Measurements from ENCODE around the gene UNC5A.
A peak's percentile ranks its signal among the peaks of the same experiment; 100 is the strongest.

Gene UNC5A

DNA sequence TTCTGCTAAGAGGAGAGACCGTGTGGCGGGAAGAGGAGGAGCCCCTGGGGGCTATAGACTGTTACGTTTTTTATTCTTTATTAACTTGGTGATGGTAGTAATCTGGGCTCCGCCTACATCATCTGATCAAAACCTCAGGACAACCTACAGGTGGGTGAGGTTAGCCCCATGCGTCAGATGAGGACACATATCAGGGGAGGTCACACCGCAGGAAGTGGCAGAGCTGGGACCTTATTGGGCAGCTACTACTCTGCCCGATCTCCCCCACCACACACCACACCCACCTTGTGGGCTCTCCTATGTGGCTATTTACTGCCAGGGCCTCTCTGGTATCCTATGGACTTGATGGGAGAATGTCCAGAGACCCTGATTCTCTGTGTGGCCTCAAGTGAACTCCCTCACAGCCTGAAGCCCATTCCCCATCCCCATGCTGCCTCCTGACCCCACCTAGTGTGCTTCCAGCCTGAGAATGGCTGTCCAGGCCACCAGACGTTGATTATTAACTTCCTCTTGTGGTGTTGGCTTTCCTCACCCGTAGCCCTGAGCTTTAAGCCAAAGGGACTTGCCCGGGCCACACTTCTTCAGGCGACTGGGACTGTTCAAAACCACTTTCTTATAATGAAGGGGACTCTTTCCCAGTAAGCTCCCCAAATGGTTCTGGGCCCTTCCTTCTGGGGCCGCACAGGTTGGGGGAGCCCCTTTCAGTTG lies 8.2 kb downstream of the UNC5A start:
- FAIRE-seq = no peak

GRCh38 chr5:176819476-176819875 lies 9.1 kb downstream of the UNC5A start:
- FAIRE-seq = peak; percentile 16
- no peak for DNase-seq (ENCODE audit: insufficient read length, low spot score)

More for the DNA sequence above, 8.2 kb downstream of the UNC5A start:
- DNase-seq (ENCODE audit: insufficient read length, low spot score) = no peak

DNA sequence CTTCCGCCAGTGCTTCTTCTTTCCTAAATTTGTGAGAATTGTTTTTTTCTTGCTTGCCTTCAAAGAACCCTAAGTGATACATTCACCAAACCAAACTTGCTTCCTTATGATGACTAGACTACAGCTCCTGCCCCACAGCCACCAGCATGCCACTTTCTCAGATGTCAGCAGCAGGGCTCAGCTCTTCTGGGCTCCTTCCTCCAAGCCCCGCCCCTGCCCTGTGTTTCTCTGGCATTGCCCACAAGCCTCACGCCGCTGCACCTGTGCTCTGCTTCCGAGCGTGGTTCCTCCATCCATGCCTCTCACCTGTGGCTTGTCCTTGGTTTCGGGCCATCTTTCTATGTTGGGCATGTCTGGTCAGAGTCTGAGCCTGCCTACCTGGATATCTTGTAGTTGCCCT lies 10.6 kb downstream of the UNC5A start:
- no peak for DNase-seq (ENCODE audit: insufficient read length, low spot score)
- no peak for FAIRE-seq

GRCh38 chr5:176821441-176821840 lies 11.1 kb downstream of the UNC5A start:
- no peak for DNase-seq (ENCODE audit: insufficient read length, low spot score)
- no peak for FAIRE-seq

GRCh38 chr5:176822041-176822792 lies 11.9 kb downstream of the UNC5A start:
- FAIRE-seq (peak; percentile 69), DNase-seq (ENCODE audit: insufficient read length, low spot score) (no peak)

GRCh38 chr5:176822793-176823481 lies 12.6 kb downstream of the UNC5A start:
- DNase-seq (ENCODE audit: insufficient read length, low spot score) = no peak
- FAIRE-seq = no peak

DNA sequence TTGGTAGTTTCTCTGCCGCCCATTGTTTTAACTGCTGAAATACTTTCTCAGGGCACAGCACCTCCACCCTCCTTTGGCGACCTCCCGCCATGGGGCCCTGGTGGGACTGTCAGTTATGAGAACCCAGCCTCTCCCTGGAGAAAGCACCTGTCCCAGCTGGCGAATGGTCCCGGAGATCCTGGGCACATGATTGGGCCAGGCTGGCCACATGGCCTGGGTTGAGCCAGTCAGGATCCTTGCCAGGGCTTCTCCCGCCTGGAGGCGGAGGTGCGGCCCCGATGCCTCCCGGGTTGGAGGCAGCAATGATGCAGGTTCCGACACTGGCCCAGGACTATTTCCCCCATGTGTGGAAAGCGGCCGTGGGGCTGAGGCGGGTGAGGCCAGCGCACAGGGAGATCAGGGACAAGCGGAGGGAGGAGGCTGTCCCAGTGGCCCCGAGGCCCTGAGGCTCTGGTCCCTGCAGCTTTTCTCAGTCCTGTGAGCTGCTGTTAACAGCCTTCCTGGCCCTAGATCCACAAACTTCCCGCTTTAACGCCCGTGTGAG lies 13.6 kb downstream of the UNC5A start:
- DNase-seq (ENCODE audit: insufficient read length, low spot score) (no peak), FAIRE-seq (no peak)

GRCh38 chr5:176824604-176825003 lies 14.2 kb downstream of the UNC5A start:
- FAIRE-seq (no peak), DNase-seq (ENCODE audit: insufficient read length, low spot score) (no peak)

DNA sequence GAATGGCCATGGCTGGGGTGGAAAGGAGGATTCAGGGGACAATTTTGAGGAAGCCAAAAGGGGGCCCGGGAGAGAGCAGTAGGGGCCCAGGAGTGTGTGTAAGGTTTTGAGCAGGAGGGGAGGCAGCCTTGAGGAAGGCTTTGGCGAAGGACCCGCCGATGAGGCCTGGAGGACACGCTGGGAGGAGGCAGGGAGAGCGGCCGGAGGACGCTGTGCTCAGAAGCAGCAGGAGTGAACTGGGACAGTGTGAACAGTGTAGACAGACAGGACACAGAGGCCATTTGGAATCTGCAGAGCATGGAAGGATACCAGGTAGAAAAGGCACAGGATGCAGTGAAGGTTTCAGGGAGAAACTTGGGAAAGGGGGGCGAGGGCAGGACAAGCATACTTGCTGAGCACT lies 14.9 kb downstream of the UNC5A start:
- no peak for FAIRE-seq

DNA sequence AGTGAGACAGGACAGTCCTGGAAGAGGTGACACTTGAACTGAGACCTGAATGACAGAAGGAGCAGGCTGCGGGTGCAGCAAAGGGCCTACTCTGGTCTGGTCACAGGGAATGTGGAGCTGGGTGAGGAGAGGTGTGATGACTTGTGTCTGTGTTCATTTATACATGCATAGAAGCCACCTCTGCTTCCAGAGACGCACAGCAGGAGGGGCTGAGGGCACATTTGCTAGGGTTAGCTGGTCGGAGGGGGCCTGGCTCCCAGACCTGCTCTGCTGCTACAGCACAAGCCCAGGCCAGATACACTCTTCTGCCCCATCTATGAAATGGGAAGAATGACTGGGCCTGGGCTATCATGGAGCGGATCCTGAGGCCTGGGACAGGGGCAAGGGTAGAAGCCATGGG lies 15.6 kb downstream of the UNC5A start:
- FAIRE-seq (no peak), DNase-seq (ENCODE audit: insufficient read length, low spot score) (no peak)

More for the DNA sequence above, 14.9 kb downstream of the UNC5A start:
- DNase-seq (ENCODE audit: insufficient read length, low spot score) = no peak

DNA sequence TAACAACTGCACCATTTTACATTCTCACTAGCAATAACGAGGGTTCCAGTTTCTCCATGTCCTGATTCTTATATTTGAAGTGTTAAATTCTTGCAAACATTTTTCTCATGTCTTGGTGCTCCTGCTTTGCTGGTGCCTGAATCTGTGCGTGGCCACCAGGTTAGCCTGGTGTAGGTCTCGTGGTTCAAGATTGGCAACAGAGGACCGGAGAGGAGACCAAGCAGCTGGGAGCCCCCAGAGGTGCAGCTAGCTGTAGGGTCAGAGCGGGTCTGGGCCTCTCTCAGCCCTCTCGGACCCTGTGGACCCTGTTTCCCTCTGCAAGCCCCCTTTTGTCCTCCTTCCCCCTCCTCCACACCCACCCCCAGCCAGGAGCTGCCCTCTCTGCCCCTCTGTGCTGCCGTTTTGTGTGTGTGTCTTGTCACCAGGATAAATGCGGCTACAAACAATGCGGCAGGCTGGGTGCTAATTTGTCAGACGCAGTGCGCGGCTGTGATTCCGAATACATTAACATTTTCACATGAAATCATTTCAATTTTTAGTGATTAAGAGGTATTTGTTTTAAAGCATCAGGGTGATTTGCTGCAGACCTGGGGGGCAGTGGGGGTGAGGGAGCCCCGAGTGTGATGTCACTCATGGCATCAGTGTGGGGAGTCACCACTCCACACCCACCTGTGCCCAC lies 17.5 kb downstream of the UNC5A start:
- FAIRE-seq (no peak), DNase-seq (ENCODE audit: insufficient read length, low spot score) (no peak)

- FAIRE-seq (no peak), DNase-seq (ENCODE audit: insufficient read length, low spot score) (no peak)
These were observed 19.0 kb downstream of the UNC5A start for GRCh38 chr5:176829320-176829719.

GRCh38 chr5:176830422-176830994 lies 20.1 kb downstream of the UNC5A start:
- FAIRE-seq = peak; percentile 57
- no peak for DNase-seq (ENCODE audit: insufficient read length, low spot score)

GRCh38 chr5:176830995-176831423 lies 20.6 kb downstream of the UNC5A start:
- no peak for FAIRE-seq

DNA sequence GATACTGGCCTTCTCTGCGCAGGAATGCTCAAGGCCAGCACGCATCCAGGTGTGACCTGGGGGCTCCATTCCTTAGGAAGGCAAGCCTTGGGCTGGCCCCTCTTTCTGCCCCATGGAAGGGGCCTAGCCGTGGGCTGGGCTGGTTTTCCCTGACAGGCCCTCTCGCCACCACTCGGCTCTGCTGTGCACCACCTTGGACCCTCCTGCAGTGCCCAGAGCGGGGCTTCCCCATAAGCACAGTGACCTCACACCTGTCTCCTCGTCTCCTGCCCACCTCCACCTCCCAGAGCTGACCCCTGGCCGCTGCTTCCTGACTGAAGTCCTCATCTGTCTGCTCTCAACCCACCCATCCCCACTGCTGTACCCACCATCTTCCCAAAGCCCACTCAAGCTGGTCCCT lies 21.1 kb downstream of the UNC5A start:
- no peak for FAIRE-seq
- DNase-seq (ENCODE audit: insufficient read length, low spot score) = no peak

More at GRCh38 chr5:176830995-176831423, 20.6 kb downstream of the UNC5A start:
- no peak for DNase-seq (ENCODE audit: insufficient read length, low spot score)

GRCh38 chr5:176832162-176832561 lies 21.8 kb downstream of the UNC5A start:
- FAIRE-seq (no peak), DNase-seq (ENCODE audit: insufficient read length, low spot score) (no peak)

GRCh38 chr5:176833286-176833685 lies 22.9 kb downstream of the UNC5A start:
- FAIRE-seq (no peak), DNase-seq (ENCODE audit: insufficient read length, low spot score) (no peak)

- FAIRE-seq (no peak), DNase-seq (ENCODE audit: insufficient read length, low spot score) (no peak)
These were observed 25.6 kb downstream of the UNC5A start for GRCh38 chr5:176835918-176836317.

GRCh38 chr5:176836811-176837706 lies 26.7 kb downstream of the UNC5A start:
- DNase-seq (ENCODE audit: insufficient read length, low spot score) = no peak
- no peak for FAIRE-seq

Measured in HTR-8/SVneo (cell line).